GM19372 (cell line): Measurements from ENCODE around the gene CEP128.

Source experiments
- ATAC-seq: cut with Tn5 transposase; IDR thresholded peaks from one replicate; pipeline ENCODE4 v1.9.1; 2021; ENCODE audit warnings: mild to moderate bottlenecking, low read depth, moderate library complexity; ENCODE audit not compliant: unreplicated experiment

The CEP128 gene

GRCh38 chr14:80941241-80942185, at the start of gene CEP128:
CEP128 (minus strand) TSS chr14:80941738.
- ATAC-seq, result peak; percentile 96

- no peak for ATAC-seq
Observed at GRCh38 chr14:80988735-80989429, 47.3 kb upstream of the CEP128 start.

GRCh38 chr14:80988192-80988591, 46.7 kb upstream of the CEP128 start:
- ATAC-seq, result no peak

- peak; percentile 66 for ATAC-seq
Observed at GRCh38 chr14:80987235-80988032, 45.9 kb upstream of the CEP128 start.

GRCh38 chr14:80982711-80983110, 41.2 kb upstream of the CEP128 start:
- no peak for ATAC-seq

GRCh38 chr14:80981673-80982072, 40.1 kb upstream of the CEP128 start:
- no peak for ATAC-seq

GRCh38 chr14:80981156-80981555, 39.6 kb upstream of the CEP128 start:
- ATAC-seq, result no peak

GRCh38 chr14:80979951-80980350, 38.4 kb upstream of the CEP128 start:
- ATAC-seq, result no peak

GRCh38 chr14:80978403-80978802, 36.9 kb upstream of the CEP128 start:
- no peak for ATAC-seq

GRCh38 chr14:80977221-80977620, 35.7 kb upstream of the CEP128 start:
- no peak for ATAC-seq

- ATAC-seq, result no peak
Observed at GRCh38 chr14:80974679-80975078, 33.1 kb upstream of the CEP128 start.

GRCh38 chr14:80973931-80974641, 32.5 kb upstream of the CEP128 start:
- ATAC-seq, result no peak

- no peak for ATAC-seq
Observed at GRCh38 chr14:80965037-80965436, 23.5 kb upstream of the CEP128 start.

GRCh38 chr14:80959496-80959895, 18.0 kb upstream of the CEP128 start:
- ATAC-seq, result peak; percentile 95

GRCh38 chr14:80958939-80959338, 17.4 kb upstream of the CEP128 start:
- ATAC-seq, result no peak

- no peak for ATAC-seq
Observed at GRCh38 chr14:80958226-80958625, 16.7 kb upstream of the CEP128 start.

- ATAC-seq, result no peak
Observed at GRCh38 chr14:80957613-80958012, 16.1 kb upstream of the CEP128 start.

GRCh38 chr14:80956922-80957321, 15.4 kb upstream of the CEP128 start:
- ATAC-seq, result no peak

- no peak for ATAC-seq
Observed at GRCh38 chr14:80956102-80956501, 14.6 kb upstream of the CEP128 start.

GRCh38 chr14:80955416-80955941, 13.9 kb upstream of the CEP128 start, which contains the start of gene TSHR:
TSHR (plus strand) TSS chr14:80955621; CDS start chr14:80955681, 60 bp downstream.
- no peak for ATAC-seq
